ENCODE results near the gene DAPK1. TPM values are rescaled to one million over a fixed set of nuclear protein-coding genes. Genes with fewer than 3 reads are reported as not detected.
A peak's percentile ranks its signal among the peaks of the same experiment; 100 is the strongest.

DAPK1 gene
- total and polyA plus RNA-seq, 4 donors: 33.0 to 301 (median 94.1) TPM

DNA sequence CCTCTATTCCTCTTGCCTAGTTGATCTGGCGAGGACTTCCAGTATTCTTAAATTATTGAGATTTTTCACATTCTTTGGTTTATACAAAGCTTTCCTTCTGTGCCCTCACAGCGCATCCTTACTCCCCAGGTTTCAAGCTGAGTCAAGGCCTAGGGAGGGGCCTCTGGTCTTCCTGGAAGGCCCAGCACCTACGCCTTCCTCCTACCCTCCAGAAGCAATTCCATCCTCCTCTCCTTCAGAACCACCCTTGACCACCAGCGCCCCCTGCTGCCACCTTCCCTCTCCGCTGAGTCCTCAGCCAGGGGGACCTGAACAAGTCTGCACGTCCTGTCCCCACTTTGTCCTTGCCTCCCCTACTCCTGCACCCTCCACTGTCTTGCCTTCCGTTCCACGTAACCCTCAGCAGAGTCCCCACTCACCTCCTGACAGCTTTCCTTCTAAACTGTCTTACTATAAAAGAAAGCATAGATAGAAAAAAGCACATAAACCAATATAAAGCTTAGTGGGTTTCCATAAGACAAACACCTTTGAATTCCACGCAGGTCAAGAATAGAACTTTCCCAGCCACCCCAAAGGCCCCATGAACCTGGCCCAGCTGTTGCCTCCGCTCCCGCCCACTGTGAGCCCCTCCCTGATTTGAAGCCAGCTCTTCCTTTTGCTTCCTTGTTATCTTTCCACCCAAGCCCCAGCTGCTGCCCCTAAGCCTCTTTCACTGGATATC, 165.3 kb downstream of the DAPK1 start:
- no peak overlapping the region for H3K4me3 ChIP-seq
- ATAC-seq (ENCODE audit: insufficient read depth, low FRiP score) (peak; percentile 83), DNase-seq (peak; percentile 54 to 64 (median 56))
- no peak overlapping the region for H3K9ac ChIP-seq (ENCODE audit: insufficient read depth in 1 of 2, low read length in 2 of 2)
- peaks cover 0 to 14% (median 4%) of the 10 kb centered on the region in 5 donors for H3K4me1 ChIP-seq (ENCODE audit: control insufficient read depth in 5 of 5, insufficient read depth in 5 of 5, low read length in 5 of 5)
- peaks cover 0 to 14% (median 0%) of the 10 kb centered on the region in 4 donors for H3K9me3 ChIP-seq (ENCODE audit: control insufficient read depth in 4 of 4, insufficient read depth in 3 of 4, low read length in 3 of 4)
- peaks cover 0 to 70% (median 39%) of the 10 kb centered on the region in 4 donors for H3K36me3 ChIP-seq (ENCODE audit: control insufficient read depth in 4 of 4, insufficient read depth in 4 of 4, low read length in 4 of 4)
- peak; percentile 47 for TF ChIP-seq CTCF (IDR thresholded peaks at IDR 0.05; ENCODE audit: control extremely low read depth, extremely low read depth)
- H3K27ac ChIP-seq (ENCODE audit: low read depth in 1 of 2, low read length in 1 of 2): no peak overlapping the region
- no peaks in the 10 kb centered on the region for H3K27me3 ChIP-seq (ENCODE audit: control insufficient read depth in 3 of 3, insufficient read depth in 3 of 3, low read length in 2 of 3)
- WGBS, 2 donors: 74 to 77% methylated on average over 11 of the region's 11 CpGs

- ATAC-seq (ENCODE audit: insufficient read depth, low FRiP score): no peak
- Histone ChIP-seq H3K9me3 (ENCODE audit: control insufficient read depth in 4 of 4, insufficient read depth in 3 of 4, low read length in 3 of 4) (peaks cover 0 to 14% (median 0%) of the 10 kb centered on the region in 4 donors), H3K4me3 (no peak overlapping the region), H3K4me1 (ENCODE audit: control insufficient read depth in 5 of 5, insufficient read depth in 5 of 5, low read length in 5 of 5) (peaks cover 0 to 8% (median 0%) of the 10 kb centered on the region in 5 donors), H3K27me3 (ENCODE audit: control insufficient read depth in 3 of 3, insufficient read depth in 3 of 3, low read length in 2 of 3) (no peaks in the 10 kb centered on the region), H3K27ac (ENCODE audit: low read depth in 1 of 2, low read length in 1 of 2) (no peak overlapping the region), H3K9ac (ENCODE audit: insufficient read depth in 1 of 2, low read length in 2 of 2) (no peak overlapping the region), H3K36me3 (ENCODE audit: control insufficient read depth in 4 of 4, insufficient read depth in 4 of 4, low read length in 4 of 4) (peaks cover 0 to 70% (median 40%) of the 10 kb centered on the region in 4 donors)
- 84 to 94% methylated on average over 6 of the region's 6 CpGs for WGBS, 2 donors
- no peak for DNase-seq
- TF ChIP-seq CTCF (IDR thresholded peaks at IDR 0.05; ENCODE audit: control extremely low read depth, extremely low read depth): no peak
Measured at GRCh38 chr9:87663556-87663955, 165.9 kb downstream of the DAPK1 start.

DNA sequence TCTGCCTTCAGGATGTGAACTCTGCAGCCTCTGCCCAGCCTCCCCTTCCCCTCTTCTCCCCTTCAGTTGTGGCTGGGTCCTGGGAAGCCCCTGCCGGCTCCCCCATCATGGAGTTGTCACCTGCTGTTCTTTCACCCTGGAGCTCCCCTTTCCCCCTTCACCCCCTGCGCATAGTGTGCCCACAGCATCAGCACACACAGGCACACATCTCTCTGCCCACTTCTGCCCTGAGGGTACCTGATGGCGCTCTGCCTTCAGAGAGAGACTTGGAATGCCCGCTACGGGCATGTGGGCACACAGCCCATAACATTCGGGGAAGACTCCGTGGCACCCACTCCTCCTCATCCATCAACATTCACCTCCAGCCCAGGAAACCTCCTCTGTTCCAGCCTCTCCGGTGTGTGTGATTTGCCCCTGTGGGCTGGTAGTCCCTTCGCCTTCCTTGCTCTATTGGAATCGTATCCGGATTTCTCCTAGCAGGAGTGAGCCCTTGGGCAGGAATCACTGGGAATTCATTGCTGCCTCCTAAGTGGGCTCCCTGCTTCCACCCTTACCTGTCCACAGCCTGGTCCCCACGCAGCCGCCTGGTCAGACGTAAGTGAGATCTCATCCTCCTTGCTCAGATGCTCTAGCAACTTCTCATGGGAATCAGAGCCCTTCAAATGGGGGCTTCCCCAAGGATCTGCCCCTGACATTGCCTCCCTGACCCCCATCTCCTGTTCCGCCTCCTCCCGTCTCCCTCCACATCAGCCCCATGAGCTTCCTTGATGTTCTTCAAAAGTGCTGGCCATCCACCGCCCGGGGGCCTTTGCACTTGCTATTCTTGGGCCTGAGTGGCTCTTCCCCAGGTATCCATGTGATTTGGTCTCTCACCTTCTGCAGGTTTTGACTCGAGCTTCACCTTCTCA, 166.7 kb downstream of the DAPK1 start:
- H3K9ac ChIP-seq (ENCODE audit: insufficient read depth in 1 of 2, low read length in 2 of 2): no peak overlapping the region
- no peaks in the 10 kb centered on the region for H3K27me3 ChIP-seq (ENCODE audit: control insufficient read depth in 3 of 3, insufficient read depth in 3 of 3, low read length in 2 of 3)
- 92 to 95% methylated on average over 18 to 19 of the region's 19 CpGs for WGBS, 2 donors
- no peak overlapping the region for H3K27ac ChIP-seq (ENCODE audit: low read depth in 1 of 2, low read length in 1 of 2)
- peaks cover 0 to 65% (median 38%) of the 10 kb centered on the region in 4 donors for H3K36me3 ChIP-seq (ENCODE audit: control insufficient read depth in 4 of 4, insufficient read depth in 4 of 4, low read length in 4 of 4)
- H3K4me3 ChIP-seq: no peak overlapping the region
- DNase-seq: no peak
- no peak for TF ChIP-seq CTCF (IDR thresholded peaks at IDR 0.05; ENCODE audit: control extremely low read depth, extremely low read depth)
- no peak for ATAC-seq (ENCODE audit: insufficient read depth, low FRiP score)
- no peaks in the 10 kb centered on the region for H3K4me1 ChIP-seq (ENCODE audit: control insufficient read depth in 5 of 5, insufficient read depth in 5 of 5, low read length in 5 of 5)
- peaks cover 0 to 14% (median 0%) of the 10 kb centered on the region in 4 donors for H3K9me3 ChIP-seq (ENCODE audit: control insufficient read depth in 4 of 4, insufficient read depth in 3 of 4, low read length in 3 of 4)

Data from lung (tissue), 12 donors.